ENCODE measurements around the gene C10orf71.

DNA sequence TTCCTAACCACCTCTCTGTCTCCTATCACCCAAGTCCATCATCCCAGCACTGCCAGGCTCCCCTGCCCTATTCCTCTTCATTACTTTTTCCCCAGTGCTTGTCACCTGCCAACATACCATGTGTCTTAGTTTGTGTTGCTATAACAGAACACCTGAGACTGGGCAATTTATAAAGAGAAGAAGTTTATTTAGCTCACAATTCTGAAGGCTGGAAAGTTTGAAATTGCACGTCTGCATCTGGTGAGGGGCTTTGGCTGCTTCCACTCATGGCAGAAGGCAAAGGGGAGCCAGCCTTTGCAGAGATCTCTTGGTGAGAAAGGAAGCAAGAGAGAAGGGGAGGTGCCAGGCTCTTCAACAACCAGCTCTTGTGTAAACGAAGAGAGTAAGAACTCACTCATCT lies 49.6 kb downstream of the C10orf71 start:
- TF ChIP-seq POLR2AphosphoS5 (IDR thresholded peaks at IDR 0.05; ENCODE audit: low read depth, low read length) (no peak), CTCF (IDR thresholded peaks at IDR 0.05) (no peak), TCF7L2 (IDR thresholded peaks at IDR 0.05; ENCODE audit: low read depth, low read length) (no peak), REST (IDR thresholded peaks at IDR 0.05; ENCODE audit: insufficient read depth in 1 of 2, low read depth in 2 of 2, low read length in 1 of 2) (no peak), SIN3A (IDR thresholded peaks at IDR 0.05; ENCODE audit: borderline replicate concordance, insufficient read depth, low read depth, low read length) (no peak)
